Fibroblast of pulmonary artery (primary cell): ENCODE data around the gene PKHD1.

ENCODE experiments used
- DNase-seq: peaks from one replicate; pipeline ENCODE4 v3.0.0-alpha.2; 2010; ENCODE audit warnings: low read depth
- H3K4me3 ChIP-seq: replicated peaks from 2 replicates; pipeline ENCODE4 v1.5.1; 2011; ENCODE audit warnings: low read depth, mild to moderate bottlenecking, control low read depth, low read length, moderate library complexity
- TF ChIP-seq, protein P1 (sequence below): IDR thresholded peaks from 2 replicates; pipeline ENCODE4 v1.5.1; 2011; ENCODE audit warnings: mild to moderate bottlenecking, control low read depth, low read length, inconsistent platforms; ENCODE audit errors: missing control alignments

PKHD1 gene

DNA sequence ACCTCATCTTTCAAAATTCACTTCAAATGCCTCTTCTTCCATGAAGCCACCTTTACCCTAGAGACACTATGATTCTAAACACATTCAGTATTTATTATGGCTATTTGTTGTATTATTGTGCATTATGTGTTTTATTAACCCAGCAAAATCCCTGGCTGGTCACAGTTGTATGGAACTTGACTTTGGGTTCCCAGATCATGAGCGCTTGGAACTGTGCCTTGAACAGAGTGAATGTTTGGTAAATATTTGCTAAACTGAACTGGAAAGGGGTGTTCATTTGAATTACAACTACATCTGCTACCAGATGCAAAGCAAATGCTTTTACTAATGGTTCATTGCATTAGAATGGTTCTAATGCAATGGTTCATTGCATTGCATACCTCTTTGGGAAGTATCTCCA is 259.8 kb downstream of the PKHD1 start:
- DNase-seq, result no peak
- TF ChIP-seq, protein P1, sequence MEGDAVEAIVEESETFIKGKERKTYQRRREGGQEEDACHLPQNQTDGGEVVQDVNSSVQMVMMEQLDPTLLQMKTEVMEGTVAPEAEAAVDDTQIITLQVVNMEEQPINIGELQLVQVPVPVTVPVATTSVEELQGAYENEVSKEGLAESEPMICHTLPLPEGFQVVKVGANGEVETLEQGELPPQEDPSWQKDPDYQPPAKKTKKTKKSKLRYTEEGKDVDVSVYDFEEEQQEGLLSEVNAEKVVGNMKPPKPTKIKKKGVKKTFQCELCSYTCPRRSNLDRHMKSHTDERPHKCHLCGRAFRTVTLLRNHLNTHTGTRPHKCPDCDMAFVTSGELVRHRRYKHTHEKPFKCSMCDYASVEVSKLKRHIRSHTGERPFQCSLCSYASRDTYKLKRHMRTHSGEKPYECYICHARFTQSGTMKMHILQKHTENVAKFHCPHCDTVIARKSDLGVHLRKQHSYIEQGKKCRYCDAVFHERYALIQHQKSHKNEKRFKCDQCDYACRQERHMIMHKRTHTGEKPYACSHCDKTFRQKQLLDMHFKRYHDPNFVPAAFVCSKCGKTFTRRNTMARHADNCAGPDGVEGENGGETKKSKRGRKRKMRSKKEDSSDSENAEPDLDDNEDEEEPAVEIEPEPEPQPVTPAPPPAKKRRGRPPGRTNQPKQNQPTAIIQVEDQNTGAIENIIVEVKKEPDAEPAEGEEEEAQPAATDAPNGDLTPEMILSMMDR, result no peak
- no peak overlapping the region for H3K4me3 ChIP-seq

DNA sequence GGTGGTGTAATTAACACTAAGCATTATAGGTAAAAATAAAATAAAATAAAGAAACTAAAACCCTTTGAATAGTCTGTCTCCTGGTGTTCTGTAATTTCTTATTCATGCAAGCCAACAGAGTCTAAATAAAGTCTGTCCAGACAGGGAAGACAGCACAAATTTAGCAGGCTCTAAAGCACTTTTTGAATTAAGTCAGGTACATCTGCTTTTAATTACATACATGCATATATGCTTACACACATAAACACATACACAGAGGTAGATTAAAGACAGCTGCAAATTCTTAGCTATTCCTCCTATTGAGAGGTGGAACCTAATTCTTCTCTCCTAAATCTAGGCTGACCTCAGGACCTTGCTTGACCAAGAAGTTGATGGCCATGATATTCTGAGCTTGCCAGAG is 262.5 kb downstream of the PKHD1 start:
- TF ChIP-seq, protein P1, result no peak
- DNase-seq, result no peak
- no peak overlapping the region for H3K4me3 ChIP-seq

DNA sequence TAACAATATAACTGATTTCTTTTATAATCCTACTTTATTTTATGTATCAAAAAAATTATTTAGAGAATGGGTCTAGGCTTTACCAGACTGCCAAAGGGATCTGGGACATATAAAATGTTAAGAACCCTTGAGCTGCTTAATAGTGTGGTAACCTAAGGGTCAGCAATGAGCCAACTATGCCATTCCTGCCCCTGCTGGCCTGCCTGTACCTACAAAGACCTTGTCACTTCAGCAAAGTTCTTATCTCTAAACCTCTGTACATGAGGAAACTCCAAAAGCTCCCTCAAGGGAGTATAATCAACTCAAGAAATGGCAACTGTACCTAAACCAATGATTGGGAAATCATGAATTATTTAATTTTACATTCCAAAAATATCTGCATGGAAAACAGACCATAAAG is 266.9 kb downstream of the PKHD1 start:
- no peak overlapping the region for H3K4me3 ChIP-seq
- DNase-seq, result no peak
- TF ChIP-seq, protein P1, result no peak

DNA sequence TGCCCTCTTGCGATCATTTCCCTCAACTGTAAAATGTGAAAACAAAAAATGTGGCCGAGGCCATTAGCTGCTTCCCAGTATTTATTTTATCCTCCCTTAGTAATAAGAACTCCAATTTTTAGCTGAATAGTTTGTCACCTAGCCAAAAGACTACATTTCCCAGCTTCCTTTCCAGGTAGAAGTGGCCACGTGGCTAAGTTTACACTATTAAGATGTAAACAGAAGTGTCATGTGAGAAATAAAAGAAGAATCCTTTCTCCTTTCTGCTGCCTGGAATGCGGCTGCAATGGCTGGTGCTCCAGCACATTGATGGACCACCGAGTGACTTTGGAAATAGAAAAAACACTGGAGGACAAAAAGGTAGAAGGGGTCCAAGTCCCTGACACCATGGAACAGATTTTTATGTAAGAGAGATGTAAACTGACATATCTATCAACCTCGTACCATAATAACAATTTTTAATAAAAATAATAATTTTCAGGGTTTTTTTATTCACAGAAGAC is 268.8 kb downstream of the PKHD1 start:
- TF ChIP-seq, protein P1, result no peak
- no peak for DNase-seq
- no peak overlapping the region for H3K4me3 ChIP-seq

DNA sequence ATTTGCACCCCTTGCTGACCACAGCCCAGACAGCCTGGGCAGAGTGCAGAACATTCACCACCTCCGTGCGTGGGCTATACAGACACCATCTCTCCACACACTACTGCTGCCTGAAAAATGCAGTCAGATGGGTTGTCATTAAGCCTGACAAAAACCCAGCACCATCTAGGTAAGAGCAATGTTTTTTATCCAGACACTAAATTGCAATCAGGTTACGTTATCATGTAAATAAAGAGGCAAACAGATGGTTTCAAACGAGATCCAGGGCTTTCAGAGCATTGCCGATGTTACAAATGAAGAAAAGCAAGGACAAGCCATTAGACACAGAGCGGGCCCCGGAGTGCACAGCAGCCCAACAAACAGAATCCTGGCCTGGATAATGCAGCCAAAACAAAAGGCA is 269.6 kb downstream of the PKHD1 start:
- no peak overlapping the region for H3K4me3 ChIP-seq
- TF ChIP-seq, protein P1, result no peak
- DNase-seq, result no peak

DNA sequence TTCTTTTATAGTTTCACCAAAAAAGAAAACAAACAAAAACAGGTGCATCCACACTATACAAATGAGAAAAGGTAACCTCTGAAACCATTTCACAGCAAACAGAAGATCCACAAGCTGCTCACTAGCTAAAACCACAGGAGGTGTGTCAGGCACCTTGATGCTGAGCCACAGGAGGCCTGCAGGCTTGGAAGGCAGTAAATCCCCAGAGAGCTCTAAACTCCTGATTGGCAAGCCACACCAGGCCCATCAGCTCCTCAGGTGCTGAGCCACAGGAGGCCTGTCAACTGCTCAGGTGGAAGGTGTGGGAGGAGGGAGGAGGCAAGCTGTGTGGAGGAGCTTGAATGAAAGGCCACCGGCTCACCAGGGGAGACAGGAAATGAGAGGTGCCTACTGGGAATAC is 273.0 kb downstream of the PKHD1 start:
- TF ChIP-seq, protein P1, result no peak
- DNase-seq, result no peak
- no peak overlapping the region for H3K4me3 ChIP-seq

DNA sequence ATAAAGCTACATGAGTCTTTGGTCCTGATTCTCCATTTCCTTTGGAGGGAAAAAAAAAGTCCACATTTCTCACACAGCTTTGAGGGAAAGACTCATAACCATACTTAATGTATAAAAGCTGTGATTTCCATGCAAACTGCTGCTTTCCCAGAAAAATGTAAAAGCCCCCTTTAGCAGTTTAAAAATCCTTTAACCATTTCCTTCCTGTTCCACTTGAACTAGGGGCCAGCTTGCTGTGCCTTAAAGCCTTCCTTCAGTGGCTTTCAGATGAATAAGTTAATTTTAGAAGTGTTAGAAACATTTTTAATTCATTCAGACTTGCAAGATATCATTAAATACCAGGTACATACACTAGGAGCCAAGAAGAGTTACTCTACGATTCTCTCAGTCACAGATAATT is 273.5 kb downstream of the PKHD1 start:
- H3K4me3 ChIP-seq, result no peak overlapping the region
- TF ChIP-seq, protein P1, result no peak
- no peak for DNase-seq
